GM19239 (cell line): Measurements from ENCODE around the gene PROC.
"Not testable (repeated sequence)": the region's sequence is repeated elsewhere in the genome, so short reads cannot be mapped to it uniquely, and the experiment has no call there.

ENCODE experiments used
- DNase-seq: peaks from one replicate; pipeline ENCODE4 v3.0.0; 2011; ENCODE audit warnings: low spot score; ENCODE audit not compliant: insufficient read length
- FAIRE-seq: peaks from 2 replicates; lab custom pipeline; 2011; peaks lifted over from hg19 to GRCh38; lab: Jason Lieb, UNC

PROC gene

DNA sequence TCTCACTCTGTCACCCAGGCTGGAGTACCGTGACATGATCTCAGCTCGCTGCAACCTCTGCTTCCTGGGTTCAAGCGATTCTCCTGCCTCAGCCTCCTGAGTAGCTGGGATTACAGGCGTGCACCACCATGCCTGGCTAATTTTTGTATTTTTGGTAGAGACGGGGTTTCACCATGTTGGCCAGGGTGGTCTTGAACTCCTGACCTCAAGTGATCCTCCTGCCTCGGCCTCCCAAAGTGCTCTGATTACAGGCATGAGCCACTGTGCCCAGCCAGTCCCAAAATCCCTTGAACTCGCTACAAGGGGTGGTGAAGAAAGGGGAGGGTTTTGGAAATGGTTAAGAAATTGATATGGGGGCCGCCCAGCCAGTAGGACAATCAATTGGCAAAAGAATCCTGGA is 34.2 kb downstream of the PROC start:
- not testable (repeated sequence) for FAIRE-seq, DNase-seq

DNA sequence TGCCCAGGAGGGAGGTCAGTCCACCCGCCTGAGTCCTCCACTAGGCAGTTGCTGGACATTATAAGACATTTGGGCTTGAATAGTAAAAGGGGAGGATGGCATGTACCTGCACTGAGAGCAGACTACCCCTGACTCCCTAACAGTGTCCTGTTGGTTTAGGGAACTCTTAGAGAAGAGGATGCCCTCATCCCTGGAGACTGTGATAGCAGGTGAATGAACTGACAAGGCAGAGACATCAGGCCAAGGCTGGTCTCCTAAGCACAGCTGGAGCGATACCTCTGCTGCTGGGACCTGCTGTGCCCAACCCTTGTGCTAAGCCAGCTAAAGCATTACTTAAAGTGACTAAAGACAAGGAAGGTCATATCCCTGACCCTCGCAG is 34.8 kb downstream of the PROC start:
- no peak for DNase-seq
- FAIRE-seq, result no peak

DNA sequence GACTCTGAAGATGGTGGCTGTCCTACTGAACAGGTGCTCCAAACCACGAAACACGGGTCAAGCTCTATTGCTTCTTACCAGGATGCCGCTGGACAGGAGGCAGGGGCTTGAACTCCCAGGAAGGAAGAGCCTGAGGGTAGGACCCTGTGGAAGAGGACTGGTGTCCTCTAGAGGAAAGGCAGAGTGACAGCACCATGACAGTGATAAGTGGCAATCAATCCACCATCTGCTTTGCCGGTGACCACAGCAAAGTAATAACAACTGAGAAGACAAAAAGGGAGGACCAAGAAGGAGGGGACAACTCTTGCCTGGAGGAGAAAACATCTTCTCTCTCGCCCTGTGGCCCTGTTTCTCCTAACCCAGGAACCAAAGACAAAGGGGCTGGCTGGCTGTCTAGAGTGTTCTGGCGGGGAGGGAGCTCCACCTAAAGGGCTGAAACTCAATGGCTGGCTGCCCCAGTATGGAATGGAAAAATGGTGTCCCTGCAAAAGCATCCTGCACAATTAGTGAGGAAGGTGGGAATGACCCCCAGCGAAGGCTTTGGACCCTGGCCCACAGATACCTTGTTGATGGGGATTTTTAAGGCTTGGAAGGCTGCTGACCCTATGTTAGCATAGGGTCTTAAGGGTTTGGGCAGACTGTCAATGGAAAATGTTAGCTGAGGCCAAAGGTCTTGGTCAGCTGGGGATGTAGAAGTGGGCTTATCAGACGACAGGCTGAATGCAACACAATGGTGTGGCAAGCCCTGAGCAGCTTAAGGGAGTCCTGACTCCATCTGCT is 35.4 kb downstream of the PROC start:
- no peak for DNase-seq
- no peak for FAIRE-seq

DNA sequence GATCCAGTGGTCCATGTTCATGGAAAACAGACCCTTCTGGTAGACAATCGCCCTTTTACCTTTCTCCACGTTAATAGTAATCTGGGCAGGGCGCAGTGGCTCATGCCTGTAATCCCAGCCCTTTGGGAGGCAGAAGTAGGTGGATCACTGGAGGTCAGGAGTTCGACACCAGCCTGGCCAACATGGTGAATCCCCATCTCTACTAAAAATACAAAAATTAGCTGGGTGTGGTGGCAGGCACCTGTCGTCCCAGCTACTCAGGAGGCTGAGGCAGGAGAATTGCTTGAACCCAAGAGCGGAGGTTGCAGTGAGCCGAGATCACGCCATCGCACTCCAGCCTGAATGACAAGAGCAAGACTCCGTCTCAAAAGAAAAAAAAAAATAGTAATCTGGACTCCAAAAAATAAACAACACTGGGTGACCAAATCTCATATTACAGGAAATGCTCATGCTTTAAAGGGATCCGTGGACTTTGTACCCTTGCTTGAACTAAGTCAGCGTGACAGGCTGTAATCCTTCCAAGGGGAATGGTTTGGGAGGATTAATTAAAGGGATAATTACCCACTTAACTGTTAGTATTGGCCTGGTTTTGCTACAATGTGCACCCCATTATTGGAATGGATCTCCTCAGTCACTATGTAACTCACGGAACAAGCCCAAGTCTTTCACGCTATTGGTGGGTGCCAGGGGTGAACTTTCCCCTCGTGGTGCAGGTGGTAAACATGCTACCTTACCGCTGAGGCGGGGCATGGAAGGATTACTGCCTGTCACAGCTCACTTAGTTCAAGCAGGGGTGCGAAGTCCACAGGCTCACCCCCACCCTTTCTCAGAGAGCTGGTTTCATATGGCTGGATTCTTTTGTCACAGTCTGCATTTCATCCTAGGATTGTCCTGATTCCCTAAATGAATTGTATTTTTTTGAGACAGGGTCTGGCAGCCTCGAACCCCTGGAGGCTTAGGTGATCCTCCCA is 36.7 kb downstream of the PROC start:
- no peak for DNase-seq
- FAIRE-seq, result no peak

DNA sequence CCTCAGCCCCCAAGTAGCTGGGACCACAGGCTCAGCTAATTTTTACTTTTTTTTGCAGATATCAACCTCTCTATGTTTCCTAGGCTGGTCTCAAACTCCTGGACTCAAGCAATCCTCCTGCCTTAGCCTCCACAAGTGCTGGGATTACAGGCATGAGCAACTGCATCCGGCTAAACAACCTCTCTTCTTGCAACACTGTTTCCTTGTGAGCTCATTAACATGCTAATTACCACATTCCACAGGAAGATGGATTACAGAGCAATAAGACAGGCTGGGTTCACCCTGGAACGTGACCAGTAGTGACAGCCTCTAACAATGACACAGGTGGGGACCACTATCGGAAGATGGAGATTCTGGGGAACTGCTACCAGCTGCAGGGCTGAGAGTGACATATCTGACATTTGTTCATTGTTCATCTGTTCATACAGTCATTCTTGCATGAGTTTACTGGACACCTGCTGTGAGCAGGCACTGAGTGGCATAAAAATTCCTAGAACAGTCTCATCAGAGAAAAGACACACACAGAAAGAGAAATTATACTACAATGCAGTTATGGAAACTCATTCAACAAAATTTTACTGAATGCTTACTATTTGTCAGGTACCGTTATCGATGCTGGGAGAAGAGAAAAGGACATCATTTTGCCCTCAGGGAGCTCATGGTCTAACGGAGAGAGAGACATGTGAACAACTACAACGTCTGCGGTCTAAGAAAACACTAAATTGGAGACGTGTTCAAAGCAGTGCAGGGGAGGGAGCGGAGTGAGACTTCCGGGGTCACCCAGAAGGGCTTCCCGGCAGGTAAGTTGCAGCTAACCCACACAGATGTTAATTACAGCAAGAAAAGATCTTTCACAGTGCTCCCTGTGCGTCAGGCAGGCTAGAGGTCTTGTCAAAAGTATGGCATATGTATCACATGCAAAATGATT is 37.6 kb downstream of the PROC start:
- DNase-seq, result no peak
- no peak for FAIRE-seq

DNA sequence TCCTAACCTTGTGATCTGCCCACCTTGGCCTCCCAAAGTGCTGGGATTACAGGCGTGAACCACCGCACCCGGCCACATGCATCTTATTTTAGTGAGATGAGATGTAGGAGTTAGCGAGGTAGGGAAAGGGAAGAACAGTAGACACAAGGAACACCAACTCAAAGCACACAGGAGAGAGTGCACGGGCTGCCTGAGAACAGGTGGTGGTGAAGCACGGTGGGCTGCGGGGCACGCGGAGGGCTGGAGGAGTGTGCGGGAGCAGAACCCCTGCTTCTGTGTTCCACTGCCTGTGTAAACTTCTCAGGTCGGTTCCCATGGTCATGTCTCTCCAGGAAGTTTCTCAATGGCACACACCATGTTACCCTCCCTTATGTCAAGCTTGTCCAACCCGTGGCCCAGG is 38.7 kb downstream of the PROC start:
- FAIRE-seq, result no peak

DNA sequence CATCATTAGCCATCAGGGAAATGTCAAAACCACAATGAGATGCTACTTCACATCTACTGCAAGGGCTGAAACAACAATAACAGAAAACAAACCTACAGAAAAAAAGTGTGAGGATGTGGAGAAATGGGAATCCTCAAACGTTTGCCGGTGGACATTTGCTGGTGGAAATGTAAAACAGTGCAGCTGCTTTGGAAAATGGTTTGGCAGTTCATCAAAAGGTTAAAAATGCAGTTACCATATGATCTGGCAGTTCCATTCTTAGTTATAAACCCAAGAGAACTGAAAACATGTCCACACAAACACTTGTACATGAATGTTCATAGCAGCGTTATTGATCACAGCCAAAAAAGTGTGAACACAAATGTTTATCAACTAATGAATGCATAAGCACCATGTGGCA is 44.2 kb downstream of the PROC start:
- no peak for FAIRE-seq
- DNase-seq, result no peak

More for the DNA sequence above, 38.7 kb downstream of the PROC start:
- DNase-seq, result no peak

DNA sequence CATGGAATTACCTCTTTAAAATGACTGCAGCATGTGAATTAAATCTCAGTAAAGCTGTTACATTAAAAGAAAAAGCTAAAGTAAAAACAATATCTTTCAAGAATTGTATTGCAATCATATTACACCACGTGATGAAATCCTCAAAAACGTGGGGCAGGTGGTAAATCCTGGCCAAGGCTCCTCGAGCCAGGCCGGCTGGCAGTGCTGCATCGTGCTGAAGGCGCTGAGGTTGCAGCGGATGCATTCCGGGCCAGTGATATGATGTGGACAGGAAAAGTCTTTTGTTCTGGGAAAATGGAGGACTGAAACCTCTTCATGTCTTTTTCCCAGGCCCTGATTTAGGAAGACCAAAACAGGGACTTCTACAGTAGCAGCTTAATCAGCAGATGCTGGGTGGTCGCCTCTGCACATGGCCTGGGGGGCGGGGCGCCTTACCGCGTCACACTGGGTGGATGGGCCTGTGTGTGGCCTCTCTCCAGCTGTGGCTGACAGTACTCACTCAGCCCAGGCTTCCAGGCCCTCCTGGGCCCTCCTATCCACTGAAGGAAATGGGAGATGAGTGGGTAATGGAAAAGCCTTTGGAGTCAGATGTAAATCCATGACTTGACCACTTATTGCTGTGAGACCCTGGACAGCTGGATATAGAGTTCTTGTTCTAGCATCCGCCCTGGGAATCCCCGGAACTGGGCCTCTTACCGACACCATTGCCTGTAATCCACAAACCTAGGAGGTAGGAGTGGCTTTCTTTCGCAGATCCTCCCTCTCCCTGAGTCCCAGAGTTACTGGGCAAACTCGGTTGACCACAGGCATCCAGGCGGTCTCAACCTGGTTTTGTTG is 45.1 kb downstream of the PROC start:
- no peak for DNase-seq
- FAIRE-seq, result no peak

DNA sequence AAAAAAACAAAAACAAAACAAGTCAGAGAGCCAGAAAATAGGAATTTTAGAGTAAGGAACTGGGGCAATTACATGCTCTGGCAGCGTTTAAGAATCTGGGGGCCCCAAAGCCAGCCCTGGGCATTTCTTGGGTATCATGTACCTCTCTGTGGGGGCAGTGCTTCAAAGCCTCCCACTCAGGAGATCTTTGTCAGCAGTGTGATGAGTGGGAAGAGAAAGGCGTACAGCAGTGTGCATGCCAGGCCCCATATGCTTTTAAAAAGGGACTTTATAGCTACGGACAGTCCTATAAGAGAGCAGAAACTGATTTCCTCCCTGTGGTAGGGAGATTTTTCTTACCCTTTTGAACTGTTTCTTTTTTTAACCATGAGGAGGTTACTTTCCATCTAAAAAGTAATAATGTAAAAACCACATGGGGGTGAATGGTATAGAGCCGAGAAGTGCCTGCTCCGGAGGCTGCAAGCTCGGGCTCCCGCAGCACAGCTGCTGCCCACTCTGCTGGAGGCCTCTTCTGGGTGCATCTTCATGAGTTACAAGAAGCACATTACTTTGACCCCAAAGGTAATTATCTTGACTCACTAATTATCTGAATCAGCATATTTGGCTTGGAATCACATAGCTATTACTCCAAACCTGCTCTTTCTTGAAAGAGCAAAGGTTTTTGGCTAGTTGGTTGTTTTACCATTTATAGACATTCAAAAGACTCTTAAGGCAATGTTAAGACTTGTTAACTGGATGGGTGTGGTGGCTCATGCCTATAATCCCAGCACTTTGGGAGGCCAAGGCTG is 46.4 kb downstream of the PROC start:
- FAIRE-seq (no peak), DNase-seq (no peak)

DNA sequence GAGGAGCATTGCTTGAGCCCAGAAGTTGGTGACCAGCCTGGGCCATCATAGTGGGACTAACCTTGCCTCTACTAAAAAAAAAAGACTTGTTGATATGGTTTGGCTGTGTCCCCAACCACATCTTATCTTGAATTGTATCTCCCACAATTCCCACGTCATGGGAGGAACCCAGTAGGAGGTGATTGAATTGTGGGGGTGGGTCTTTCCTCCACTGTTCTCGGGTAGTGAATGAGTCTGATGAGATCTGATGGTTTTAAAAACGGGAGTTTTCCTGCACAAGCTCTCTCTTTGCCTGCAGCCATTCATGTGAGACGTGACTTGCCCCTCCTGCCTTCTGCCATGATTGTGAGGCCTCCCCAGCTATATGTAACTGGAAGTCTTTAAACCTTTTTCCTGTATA is 47.0 kb downstream of the PROC start:
- no peak for FAIRE-seq
- no peak for DNase-seq

DNA sequence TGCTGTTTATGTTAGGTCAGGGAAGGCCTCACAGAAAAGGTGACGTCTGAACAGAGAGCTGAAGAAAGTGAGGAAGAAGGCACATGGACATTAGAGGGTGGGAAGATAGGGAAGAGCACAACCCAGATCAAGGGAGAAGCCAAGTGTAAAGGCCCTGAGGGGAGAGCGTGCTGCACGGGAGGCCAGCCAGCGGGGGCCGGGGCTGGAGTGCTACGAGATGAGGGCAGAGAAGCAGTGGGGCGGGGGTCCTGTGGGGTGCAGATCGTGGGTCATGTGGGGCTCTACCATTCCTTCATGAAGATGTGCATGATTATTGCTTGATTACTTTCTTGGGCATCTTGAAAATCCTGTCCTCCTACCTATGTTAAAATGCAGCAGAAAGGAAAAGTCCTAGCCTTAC is 50.8 kb downstream of the PROC start:
- FAIRE-seq (no peak), DNase-seq (no peak)

DNA sequence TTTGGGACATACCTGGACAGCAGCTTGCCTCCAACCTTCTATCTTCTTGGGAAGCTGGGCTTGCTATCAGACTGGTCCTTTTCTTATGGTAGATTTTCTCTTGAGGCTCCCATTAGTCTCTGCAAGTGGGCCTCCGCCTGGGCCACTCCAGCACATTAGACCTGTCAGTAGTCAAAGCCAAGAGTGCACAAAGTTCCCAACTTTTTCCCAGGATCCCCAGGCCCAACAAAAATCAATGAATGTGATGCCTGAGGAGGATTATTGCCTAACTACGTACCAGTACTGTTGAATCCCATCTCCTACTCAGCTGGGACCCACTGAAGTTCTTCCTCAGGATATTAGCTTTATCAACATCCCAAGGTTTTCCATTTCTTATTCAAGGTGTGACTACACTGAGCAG is 51.7 kb downstream of the PROC start:
- DNase-seq (no peak), FAIRE-seq (no peak)

DNA sequence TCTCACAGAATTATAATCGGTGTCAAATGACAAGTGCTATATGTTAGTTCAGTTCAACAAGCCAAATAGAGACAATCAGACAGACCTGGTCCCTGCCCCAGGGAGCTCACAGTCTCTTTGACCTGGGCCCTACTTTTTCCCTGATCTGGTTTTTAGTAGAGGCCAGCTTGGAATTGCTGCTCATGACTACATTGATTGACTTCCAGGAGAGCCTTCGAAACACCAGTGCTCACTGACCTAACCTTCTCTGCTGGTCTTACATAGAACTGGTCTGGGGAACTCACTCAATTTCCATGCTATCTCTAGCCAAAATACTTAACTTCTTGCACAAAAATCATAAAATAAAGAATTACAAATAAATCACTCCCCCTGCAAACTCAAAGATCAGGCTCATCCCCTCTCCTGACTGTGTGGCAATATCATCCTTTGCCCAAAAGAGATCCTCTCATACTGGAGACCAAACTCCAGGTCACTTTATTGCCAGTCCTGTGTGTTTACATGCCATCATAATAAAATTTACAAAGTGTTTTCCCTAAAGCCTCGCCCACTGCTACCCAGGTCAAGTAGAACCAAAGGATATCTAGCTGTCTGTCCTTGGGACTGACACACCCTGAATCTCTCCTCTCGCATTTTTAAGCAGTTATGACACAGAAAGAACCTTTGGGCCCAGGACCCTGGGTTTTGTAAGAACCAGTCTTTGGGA is 53.2 kb downstream of the PROC start:
- no peak for FAIRE-seq

DNA sequence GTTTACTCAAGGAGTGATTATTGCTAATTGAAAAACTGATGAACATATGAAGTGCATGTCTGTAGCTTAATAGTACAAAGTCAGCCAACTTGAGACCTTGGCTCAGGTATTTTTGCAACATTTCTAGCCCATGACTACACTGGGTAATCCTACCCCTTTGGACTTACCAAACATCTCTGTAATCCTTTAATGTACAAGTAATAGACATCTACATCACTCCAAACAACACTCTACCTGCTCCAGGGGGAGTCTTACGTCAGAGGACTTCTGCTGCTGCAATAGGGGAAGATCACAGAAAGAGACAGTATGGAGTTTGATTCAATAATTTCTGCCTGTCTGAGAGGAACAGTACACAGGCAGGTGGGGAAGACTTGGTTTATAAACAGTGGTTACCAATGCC is 54.0 kb downstream of the PROC start:
- DNase-seq (no peak), FAIRE-seq (no peak)

More for the DNA sequence above, 53.2 kb downstream of the PROC start:
- DNase-seq, result no peak

DNA sequence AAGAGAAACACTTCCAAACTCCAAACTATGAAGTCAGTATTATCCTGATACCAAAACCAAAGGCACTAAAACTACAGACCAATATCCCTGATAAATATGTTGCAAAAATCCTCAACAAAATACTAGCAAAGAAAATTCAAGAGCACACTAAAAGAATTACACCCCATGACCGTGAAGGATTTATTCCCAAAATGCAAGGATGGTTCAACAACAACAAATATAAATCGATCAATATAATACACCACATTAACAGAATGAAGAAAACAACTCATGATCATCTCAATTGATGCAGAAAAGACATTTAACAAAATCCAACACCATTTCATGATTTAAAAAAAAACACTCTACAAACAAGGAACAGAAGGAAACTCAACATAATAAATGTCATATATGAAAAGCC is 57.6 kb downstream of the PROC start:
- DNase-seq (no peak), FAIRE-seq (peak; percentile 31)
